Liver (tissue), 9 donors: ENCODE measurements around the gene OIT3. TPM values are rescaled to one million over a fixed set of nuclear protein-coding genes. Genes with fewer than 3 reads are reported as not detected.

ENCODE experiments used
- DNase-seq: peaks from one replicate; pipeline ENCODE4 v3.0.0-alpha.2; 2017; ENCODE audit warnings: low spot score
- H3K27ac ChIP-seq, 2 donors: one replicate each; pipeline ENCODE4 v1.7.0; 2013; ENCODE audit warnings: inconsistent platforms in 2 of 2, low read length in 2 of 2, control low read depth in 1 of 2, low read depth in 1 of 2, mild to moderate bottlenecking in 1 of 2
- H3K27me3 ChIP-seq, 4 donors: one replicate each; pipeline versions ENCODE4 v1.6.1 to v1.7.0; 2013; ENCODE audit warnings: low read length in 3 of 4, inconsistent platforms in 1 of 4, mild to moderate bottlenecking in 1 of 4, moderate library complexity in 1 of 4; ENCODE audit not compliant: control insufficient read depth in 4 of 4, insufficient read depth in 4 of 4
- H3K36me3 ChIP-seq, 4 donors: one replicate each; pipeline versions ENCODE4 v1.6.1 to v1.7.0; 2013; ENCODE audit warnings: low read length in 3 of 4, mild to moderate bottlenecking in 3 of 4, low read depth in 1 of 4, moderate library complexity in 1 of 4; ENCODE audit not compliant: control insufficient read depth in 4 of 4, insufficient read depth in 3 of 4
- H3K4me1 ChIP-seq, 4 donors: one replicate each; pipeline versions ENCODE4 v1.6.1 to v1.7.0; 2013; ENCODE audit warnings: low read length in 3 of 4, mild to moderate bottlenecking in 3 of 4, moderate library complexity in 1 of 4; ENCODE audit not compliant: control insufficient read depth in 4 of 4, insufficient read depth in 4 of 4
- H3K4me3 ChIP-seq, 3 donors: one replicate each; pipeline versions ENCODE4 v1.6.1 to v1.7.0; 2013; ENCODE audit warnings: low read length in 3 of 3, control low read depth in 1 of 3, low read depth in 1 of 3, mild to moderate bottlenecking in 1 of 3
- H3K9ac ChIP-seq, 2 donors: one replicate each; pipeline ENCODE4 v1.7.0; 2013; ENCODE audit warnings: low read length in 2 of 2, mild to moderate bottlenecking in 2 of 2, moderate library complexity in 2 of 2, control low read depth in 1 of 2, low read depth in 1 of 2
- H3K9me3 ChIP-seq, 4 donors: one replicate each; pipeline versions ENCODE4 v1.6.1 to v1.7.0; 2013; ENCODE audit warnings: low read length in 3 of 4; ENCODE audit not compliant: control insufficient read depth in 4 of 4
- ATF3 ChIP-seq: IDR thresholded peaks from 2 replicates; pipeline ENCODE4 v1.6.1; 2016; ENCODE audit warnings: antibody characterized with exemption
- CTCF ChIP-seq: fragments of 150-350 bp; IDR thresholded peaks from 2 replicates; pipeline ENCODE4 v1.5.1; 2017; ENCODE audit warnings: improper control_type of control experiment, low read depth, low read length; ENCODE audit not compliant: missing input control
- EGR1 ChIP-seq, 2 donors: IDR thresholded peaks; 2 replicates each; pipeline ENCODE4 v1.6.1; 2016 to 2018; ENCODE audit warnings: antibody characterized with exemption in 2 of 2, low read depth in 2 of 2
- FOXA1 ChIP-seq: IDR thresholded peaks from 2 replicates; pipeline ENCODE4 v1.6.1; 2016; ENCODE audit warnings: antibody characterized with exemption
- FOXA2 ChIP-seq: IDR thresholded peaks from 2 replicates; pipeline ENCODE4 v1.6.1; 2016; ENCODE audit warnings: antibody characterized with exemption
- GABPA ChIP-seq, 2 donors: IDR thresholded peaks in 1 of 2; conservative IDR thresholded peaks in 1 of 2; 2 replicates each; pipeline ENCODE4 v1.6.1; 2016; ENCODE audit warnings: antibody characterized with exemption in 2 of 2, mild to moderate bottlenecking in 1 of 2, moderate library complexity in 1 of 2
- HNF4A ChIP-seq, 2 donors: conservative IDR thresholded peaks; 2 replicates each; pipeline ENCODE4 v1.6.1; 2016; ENCODE audit warnings: antibody characterized with exemption in 2 of 2, mild to moderate bottlenecking in 2 of 2
- HNF4G ChIP-seq: IDR thresholded peaks from 2 replicates; pipeline ENCODE4 v1.6.1; 2016; ENCODE audit warnings: antibody characterized with exemption
- JUND ChIP-seq, 2 donors: IDR thresholded peaks; 2 replicates each; pipeline ENCODE4 v1.6.1; 2016; ENCODE audit warnings: antibody characterized with exemption in 2 of 2
- MAX ChIP-seq: IDR thresholded peaks from 2 replicates; pipeline ENCODE4 v1.6.1; 2016; ENCODE audit warnings: antibody characterized with exemption
- NR2F2 ChIP-seq: IDR thresholded peaks from 2 replicates; pipeline ENCODE4 v1.6.1; 2016; ENCODE audit warnings: antibody characterized with exemption
- RAD21 ChIP-seq, 2 donors: IDR thresholded peaks; 2 replicates each; pipeline ENCODE4 v1.6.1; 2016; ENCODE audit warnings: antibody characterized with exemption in 2 of 2, mild to moderate bottlenecking in 2 of 2
- REST ChIP-seq: IDR thresholded peaks from 2 replicates; pipeline ENCODE4 v1.6.1; 2016; ENCODE audit warnings: antibody characterized with exemption, mild to moderate bottlenecking
- RXRA ChIP-seq, 2 donors: IDR thresholded peaks; 2 replicates each; pipeline ENCODE4 v1.6.1; 2017 to 2018; ENCODE audit warnings: antibody characterized with exemption in 2 of 2, mild to moderate bottlenecking in 1 of 2
- SP1 ChIP-seq: IDR thresholded peaks from 2 replicates; pipeline ENCODE4 v1.6.1; 2018; ENCODE audit warnings: antibody characterized with exemption, mild to moderate bottlenecking
- TAF1 ChIP-seq: conservative IDR thresholded peaks from 2 replicates; pipeline ENCODE4 v1.6.1; 2016; ENCODE audit warnings: antibody characterized with exemption, mild to moderate bottlenecking
- YY1 ChIP-seq: IDR thresholded peaks from 2 replicates; pipeline ENCODE4 v1.6.1; 2016; ENCODE audit warnings: antibody characterized with exemption, mild to moderate bottlenecking
- ZBTB33 ChIP-seq: IDR thresholded peaks from 2 replicates; pipeline ENCODE4 v1.6.1; 2016; ENCODE audit warnings: antibody characterized with exemption
- WGBS: extraction: QIAGEN DNeasy Blood & Tissue Kit; methylation state at CpG from one replicate; pipeline ENCODE4 v1.1.7; 2013; 5-methylcytosine and 5-hydroxymethylcytosine counted together
- polyA plus RNA-seq, 2 donors: library from polyadenylated mRNA; stranded (reverse) in 1 of 2; unstranded in 1 of 2; fragments of 200-250 nt in 1 of 2; fragments of >200 nt in 1 of 2; fragmentation: Nextera tagmentation in 1 of 2; extraction: Ambion mirVana in 1 of 2; gene quantifications; one replicate each; pipeline versions ENCODE4 v1.2.1 to v1.2.3, GENCODE V29; 2013 to 2015
- total RNA-seq, 2 donors: library from RNA; depleted of rRNA; stranded (reverse); fragments of >200 nt; gene quantifications; one replicate each; pipeline ENCODE4 v1.2.3, GENCODE V29; 2014
- donor health status: healthy.
- donor health status: healthy.
- donor health status: healthy.
- donor health status: healthy.
- donor health status: healthy.

Gene OIT3
- total and polyA plus RNA-seq, 4 donors: 19.0 to 84.8 (median 59.8) TPM

- H3K4me1 ChIP-seq: no peaks in the 10 kb centered on the region
- no peak overlapping the region for H3K9ac ChIP-seq
- H3K27ac ChIP-seq: no peak overlapping the region
- no peak overlapping the region for H3K4me3 ChIP-seq
- H3K27me3 ChIP-seq: no peaks in the 10 kb centered on the region
- H3K36me3 ChIP-seq: no peaks in the 10 kb centered on the region
- no peak for DNase-seq
- WGBS: 87% methylated on average over 10 of the region's 10 CpGs
- TF ChIP-seq HNF4A (conservative IDR thresholded peaks at IDR 0.05): no peak
- TF ChIP-seq EGR1 (IDR thresholded peaks at IDR 0.05; ENCODE audit: low read depth in 2 of 2): no peak
- no peak for TF ChIP-seq FOXA1
- no peak for TF ChIP-seq TAF1
- TF ChIP-seq MAX: no peak
- no peak for TF ChIP-seq JUND (IDR thresholded peaks at IDR 0.05)
- TF ChIP-seq ZBTB33: no peak
- TF ChIP-seq RAD21 (IDR thresholded peaks at IDR 0.05): no peak
- no peak for TF ChIP-seq GABPA (IDR thresholded peaks at IDR 0.05 in 1 of 2, conservative IDR thresholded peaks at IDR 0.05 in 1 of 2)
- TF ChIP-seq YY1: no peak
- TF ChIP-seq RXRA (IDR thresholded peaks at IDR 0.05): no peak
- no peak for TF ChIP-seq SP1
- TF ChIP-seq REST: no peak
- TF ChIP-seq ATF3: no peak
- no peak for TF ChIP-seq CTCF
- TF ChIP-seq HNF4G: no peak
- TF ChIP-seq NR2F2: no peak
- no peak for TF ChIP-seq FOXA2
- H3K9me3 ChIP-seq: no peaks in the 10 kb centered on the region
Measured at GRCh38 chr10:72898616-72899015, 5.1 kb downstream of the OIT3 start.
